ENCODE results near the gene GGT1. TPM values are rescaled to one million over a fixed set of nuclear protein-coding genes. Genes with fewer than 3 reads are reported as not detected.

The GGT1 gene
- total and polyA plus RNA-seq, 2 of the 8 experiments (the other 6 are each of a cell fraction or from before 2014, with no cell fraction given) = 14.4 to 29.2 TPM

DNA sequence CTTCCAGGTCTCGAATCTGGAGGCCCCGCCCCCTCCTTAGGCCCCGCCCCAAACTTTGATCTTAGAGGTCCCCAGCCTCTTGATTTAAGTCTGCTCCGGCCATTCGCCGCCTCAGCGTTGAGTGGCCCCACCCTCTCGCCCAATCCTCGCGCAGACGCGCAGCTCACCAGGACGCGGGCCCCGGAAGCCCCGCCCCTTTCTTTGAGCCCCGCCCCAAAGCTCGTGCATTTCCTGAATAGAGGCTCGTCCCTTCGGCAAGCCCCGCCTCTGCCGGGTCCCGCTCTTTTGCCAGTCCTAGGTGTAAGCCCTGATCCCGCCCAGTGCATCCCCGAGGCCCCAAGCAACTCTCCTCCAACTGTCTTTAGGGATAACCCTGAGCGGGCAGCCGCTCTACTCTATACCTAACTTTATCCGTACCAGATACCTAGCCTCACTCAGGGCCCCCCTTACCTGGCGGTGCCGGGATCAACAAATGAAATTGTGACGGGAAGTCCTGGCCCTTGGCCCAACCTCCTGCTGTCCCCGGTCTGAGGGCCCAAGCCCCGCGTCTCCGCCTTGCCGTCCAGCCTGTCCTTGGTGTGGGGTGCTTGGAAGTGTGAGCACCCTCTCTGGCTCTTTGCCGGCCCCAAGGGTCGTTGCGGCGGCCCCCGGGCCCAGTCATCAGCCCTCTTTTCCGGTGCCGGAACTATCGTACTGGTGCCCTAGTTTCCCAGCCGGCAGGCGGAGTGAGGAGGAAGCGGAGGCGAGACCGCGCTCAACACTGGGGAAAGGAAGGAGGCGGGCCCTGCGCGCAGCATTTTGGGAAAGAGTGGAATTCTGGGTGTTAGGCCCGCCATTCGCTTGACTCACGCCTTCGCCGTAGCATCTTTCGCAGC is 47.6 kb upstream of the GGT1 start, which contains the start of gene SNRPD3:
TSS of gene SNRPD3 (plus strand) at position 835 of the 875 bp plus-strand sequence. CDS start 1,676 bp downstream, outside the sequence.
- POLR2A ChIA-PET (ENCODE audit: partially characterized antibody) = interaction anchor here (0.6 to 5.4 kb wide), 24 partner anchors 10 to 401 kb away, joined by 3 to 91 read pairs (median 4); partner anchors contain the start of genes ADORA2A, LRRC75B and SPECC1L
- Histone ChIP-seq H4K91ac (replicated peaks; ENCODE audit: insufficient read length, low read length) (peak within 1 kb of the TSS; percentile 68), H2BK20ac (ENCODE audit: low read length) (no peak within 1 kb of the TSS), H3K4me3 (ENCODE audit: extremely low read depth in 1 of 4, insufficient read depth in 2 of 4, low read depth in 3 of 4, low read length in 4 of 4) (peak within 1 kb of the TSS; percentile 96 to 100 (median 100)), H2BK12ac (ENCODE audit: low read depth, low read length) (peak within 1 kb of the TSS; percentile 28; the same call in 1 of the 2 replicates), H3K36me3 (ENCODE audit: control insufficient read depth in 2 of 4, insufficient read depth in 4 of 4, low read length in 3 of 4) (peaks cover 9 to 25% (median 23%) of the 10 kb centered on the region in 4 experiments), H3K79me1 (ENCODE audit: low read depth, low read length) (peaks cover 21% of the 10 kb centered on the region), H3K14ac (ENCODE audit: insufficient read length) (no peak within 1 kb of the TSS), H3K79me2 (ENCODE audit: control insufficient read depth in 1 of 2, insufficient read depth in 2 of 2, low read length in 2 of 2) (peaks cover 42 to 84% of the 10 kb centered on the region in 2 experiments), H3K4ac (replicated peaks; ENCODE audit: insufficient read length, low read depth, low read length) (peak within 1 kb of the TSS; percentile 54), H3K18ac (ENCODE audit: extremely low read depth, low read length) (peak within 1 kb of the TSS; percentile 86), H3K23me2 (ENCODE audit: low read depth, low read length) (peaks cover 17% of the 10 kb centered on the region), H3K4me1 (replicated peaks in 1 of 4; ENCODE audit: control insufficient read depth in 3 of 4, insufficient read depth in 4 of 4, low read length in 3 of 4) (peaks cover 0 to 16% (median 3%) of the 10 kb centered on the region in 4 experiments; a peak in 6 of 7 replicates), H3K9ac (replicated peaks in 1 of 4; ENCODE audit: extremely low read depth in 1 of 4, low read depth in 3 of 4, low read length in 3 of 4) (peak within 1 kb of the TSS; percentile 93 to 97 (median 95)), H3K23ac (ENCODE audit: insufficient read length) (no peak within 1 kb of the TSS), H3K4me2 (ENCODE audit: insufficient read depth in 1 of 2, low read depth in 2 of 2, low read length in 2 of 2) (peak within 1 kb of the TSS; percentile 86 to 90), H3K27me3 (replicated peaks in 1 of 4; ENCODE audit: control insufficient read depth in 3 of 4, extremely low read depth in 1 of 4, insufficient read depth in 3 of 4, low read length in 3 of 4) (no peaks in the 10 kb centered on the region; a peak in 1 of 7 replicates), H2BK120ac (replicated peaks; ENCODE audit: low read depth, low read length) (no peak within 1 kb of the TSS), H2AK5ac (ENCODE audit: low read depth, low read length) (0 out of 2 replicates have a peak within 1 kb of the TSS, but pooled peaks have one; percentile 18), H2AFZ (ENCODE audit: low read length) (peak within 1 kb of the TSS; percentile 34; the same call in 1 of the 2 replicates), H3K9me3 (ENCODE audit: insufficient read depth in 2 of 2, low read depth in 1 of 2, low read length in 1 of 2) (no peaks in the 10 kb centered on the region), H3K27ac (ENCODE audit: low read depth, low read length) (peak within 1 kb of the TSS; percentile 95), H4K8ac (ENCODE audit: extremely low read depth, insufficient read depth, low read length) (peak within 1 kb of the TSS; percentile 97; the same call in 1 of the 2 replicates), H2BK15ac (ENCODE audit: low read length) (peak within 1 kb of the TSS; percentile 25; the same call in 1 of the 2 replicates), H4K5ac (ENCODE audit: insufficient read length, low read depth, low read length) (peak within 1 kb of the TSS; percentile 90), H3K56ac (replicated peaks; ENCODE audit: insufficient read length, low read depth, low read length) (peak within 1 kb of the TSS; percentile 83), H4K20me1 (replicated peaks in 1 of 2; ENCODE audit: control insufficient read depth in 1 of 2, insufficient read depth in 2 of 2, low read length in 2 of 2) (peaks cover 11 to 28% of the 10 kb centered on the region in 2 experiments), H2BK5ac (ENCODE audit: low read depth, low read length) (peak within 1 kb of the TSS; percentile 96)
- CTCF ChIA-PET (ENCODE audit: partially characterized antibody) = interaction anchor here (0.5 to 1.3 kb wide), 3 partner anchors 29 to 77 kb away, joined by 3 read pairs; no protein-coding TSS in a partner anchor
- 1% methylated on average over 51 of the region's 59 CpGs; no CpG with 5 or more reads in 1 of the 2 experiments for WGBS, 2 experiments (ENCODE audit: extremely low coverage in 1 of 2, insufficient coverage in 1 of 2, insufficient read length in 1 of 2, insufficient replicate concordance in 2 of 2, low coverage in 1 of 2, low lambda C conversion rate in 2 of 2, missing lambda C conversion rate in 1 of 2)
- FAIRE-seq (no peak), DNase-seq (ENCODE audit: low read depth in 1 of 2, low spot score in 2 of 2) (peak; percentile 98 to 99)
- TF ChIP-seq KDM4A (IDR thresholded peaks at IDR 0.05; ENCODE audit: low read depth, low read length, severe bottlenecking) (peak; percentile 51), SIN3A (conservative IDR thresholded peaks at IDR 0.05 in 1 of 2, IDR thresholded peaks at IDR 0.05 in 1 of 2; ENCODE audit: low read depth in 1 of 2, low read length in 2 of 2) (peak in 1 of 2 experiments; percentile 80; a peak in 2 of 4 replicates), BACH1 (IDR thresholded peaks at IDR 0.05; ENCODE audit: low read length) (no peak), FOSL1 (IDR thresholded peaks at IDR 0.05; ENCODE audit: insufficient read depth, low read depth, low read length) (no peak), POLR2A (IDR thresholded peaks at IDR 0.05; ENCODE audit: control extremely low read depth in 1 of 2, low read depth in 2 of 2, low read length in 2 of 2) (peak; percentile 56 to 67; a peak in 1 of 3 replicates), SUZ12 (IDR thresholded peaks at IDR 0.05; ENCODE audit: low read length) (no peak), JUN (IDR thresholded peaks at IDR 0.05; ENCODE audit: low read depth, low read length) (no peak), RXRA (IDR thresholded peaks at IDR 0.05; ENCODE audit: insufficient read depth, low read depth, low read length) (no peak), CHD2 (IDR thresholded peaks at IDR 0.05; ENCODE audit: low read length) (peak; percentile 58), ASH2L (IDR thresholded peaks at IDR 0.05; ENCODE audit: low read length) (peak; percentile 92)

Measured in H1 (cell line).